IMR-90 (cell line): ENCODE measurements around the gene PLCL2.

ENCODE experiments used
- BHLHE40 ChIP-seq: fragments of 150-350 bp; IDR thresholded peaks from 2 replicates; pipeline ENCODE4 v1.6.1; 2016; ENCODE audit warnings: mild to moderate bottlenecking, low read depth, low read length
- CEBPB ChIP-seq: IDR thresholded peaks from 2 replicates; pipeline ENCODE4 v1.6.1; 2012; ENCODE audit warnings: low read depth, low read length, improper control_type of control experiment
- CHD1 ChIP-seq: IDR thresholded peaks from 2 replicates; pipeline ENCODE4 v1.6.1; 2012; ENCODE audit warnings: low read depth, low read length, improper control_type of control experiment
- CTCF ChIP-seq: conservative IDR thresholded peaks from 2 replicates; pipeline ENCODE4 v1.5.1; 2012; ENCODE audit warnings: mild to moderate bottlenecking, low read depth, low read length, improper control_type of control experiment
- MAFK ChIP-seq: IDR thresholded peaks from 2 replicates; pipeline ENCODE4 v1.6.1; 2012; ENCODE audit warnings: low read depth, low read length, improper control_type of control experiment
- MAZ ChIP-seq: IDR thresholded peaks from 2 replicates; pipeline ENCODE4 v1.6.1; 2012; ENCODE audit warnings: low read depth, mild to moderate bottlenecking, low read length, improper control_type of control experiment, moderate library complexity, borderline replicate concordance
- MXI1 ChIP-seq: IDR thresholded peaks from 2 replicates; pipeline ENCODE4 v1.6.1; 2012; ENCODE audit warnings: low read depth, mild to moderate bottlenecking, low read length, moderate library complexity, borderline replicate concordance
- NFE2L2 ChIP-seq: fragments of 150-350 bp; IDR thresholded peaks from 2 replicates; pipeline ENCODE4 v1.6.1; 2016; ENCODE audit warnings: low read depth, mild to moderate bottlenecking, low read length
- POLR2A ChIP-seq: IDR thresholded peaks from 2 replicates; pipeline ENCODE4 v1.6.1; 2012; ENCODE audit warnings: mild to moderate bottlenecking, low read depth, low read length
- RFX5 ChIP-seq: IDR thresholded peaks from 2 replicates; pipeline ENCODE4 v1.8.0; 2012; ENCODE audit warnings: low read depth, mild to moderate bottlenecking, low read length, moderate library complexity
- USF2 ChIP-seq: fragments of 150-350 bp; IDR thresholded peaks from 2 replicates; pipeline ENCODE4 v1.6.1; 2017; ENCODE audit warnings: mild to moderate bottlenecking, antibody characterized with exemption, low read length, low read depth

GRCh38 chr3:17130956-17131355, 246.2 kb downstream of the PLCL2 start:
- TF ChIP-seq CTCF: no peak
- TF ChIP-seq POLR2A: no peak
- TF ChIP-seq MXI1: no peak
- TF ChIP-seq CEBPB: no peak
- TF ChIP-seq CHD1: no peak
- no peak for TF ChIP-seq RFX5
- no peak for TF ChIP-seq MAFK
- TF ChIP-seq BHLHE40: no peak
- TF ChIP-seq NFE2L2: no peak
- no peak for TF ChIP-seq USF2
- TF ChIP-seq MAZ: no peak
